HFFc6 (cell line): Measurements from ENCODE around the gene NIPAL3. TPM values are rescaled to one million over a fixed set of nuclear protein-coding genes. Genes with fewer than 3 reads are reported as not detected.

ENCODE experiments used
- DNase-seq: peaks from one replicate; pipeline ENCODE4 v3.0.0-alpha.2; 2018
- H3K27ac Mint-ChIP-seq: 2 replicates; pipeline ENCODE4 v1.8.0; 2020; ENCODE audit warnings: mild to moderate bottlenecking, mixed read lengths
- H3K27me3 Mint-ChIP-seq: 2 replicates; pipeline ENCODE4 v1.8.0; 2021; ENCODE audit warnings: mild to moderate bottlenecking, moderate library complexity, mixed read lengths; ENCODE audit not compliant: insufficient read depth
- H3K36me3 Mint-ChIP-seq: 2 replicates; pipeline ENCODE4 v1.8.0; 2021; ENCODE audit warnings: low read depth, mixed read lengths
- H3K4me1 Mint-ChIP-seq: 2 replicates; pipeline ENCODE4 v1.8.0; 2020; ENCODE audit warnings: low read depth, mixed read lengths
- H3K4me3 Mint-ChIP-seq: 2 replicates; pipeline ENCODE4 v1.8.0; 2020; ENCODE audit warnings: mild to moderate bottlenecking, moderate library complexity, mixed read lengths
- H3K9me3 Mint-ChIP-seq: 2 replicates; pipeline ENCODE4 v1.8.0; 2020; ENCODE audit warnings: mild to moderate bottlenecking, mixed read lengths
- CTCF ChIP-seq: fragments of 200-600 bp; sonication (generic); IDR thresholded peaks from 2 replicates; pipeline ENCODE4 v1.5.0; 2021; ENCODE audit warnings: antibody characterized with exemption, mild to moderate bottlenecking
- total RNA-seq, 6 experiments: library from RNA; stranded (reverse); fragmentation: NEBNext Ultra II Directional; extraction: Animal tissue kit (Norgen Biotek cat#: 25700); gene quantifications; 2 replicates in 1 of 6; 3 replicates in 5 of 6; pipeline ENCODE4 v1.2.3, GENCODE V29; 2021

NIPAL3 gene
- total RNA-seq, 6 experiments from 2014 or later: 97.8 to 164 (median 107) TPM

- TF ChIP-seq CTCF: no peak
- peaks cover 21% of the 10 kb centered on the region for H3K4me1 Mint-ChIP-seq
- DNase-seq: no peak
- H3K4me3 Mint-ChIP-seq: no peak overlapping the region
- no peaks in the 10 kb centered on the region for H3K9me3 Mint-ChIP-seq
- H3K27ac Mint-ChIP-seq: no peak overlapping the region
- peaks cover 16% of the 10 kb centered on the region for H3K36me3 Mint-ChIP-seq
- no peaks in the 10 kb centered on the region for H3K27me3 Mint-ChIP-seq
These were observed 11.8 kb upstream of the NIPAL3 start for GRCh38 chr1:24403806-24404205.

GRCh38 chr1:24406788-24407187, 8.8 kb upstream of the NIPAL3 start:
- no peak for TF ChIP-seq CTCF
- DNase-seq: no peak
- Mint-ChIP-seq H3K4me1 (peaks cover 29% of the 10 kb centered on the region), H3K27ac (no peak overlapping the region), H3K4me3 (no peak overlapping the region), H3K9me3 (no peaks in the 10 kb centered on the region), H3K36me3 (peaks cover 22% of the 10 kb centered on the region), H3K27me3 (no peaks in the 10 kb centered on the region)

GRCh38 chr1:24409535-24409934, 6.1 kb upstream of the NIPAL3 start:
- H3K4me3 Mint-ChIP-seq: peak overlapping the region; percentile 60
- peaks cover 22% of the 10 kb centered on the region for H3K36me3 Mint-ChIP-seq
- H3K4me1 Mint-ChIP-seq: peaks cover 51% of the 10 kb centered on the region
- H3K27me3 Mint-ChIP-seq: no peaks in the 10 kb centered on the region
- peak; percentile 87 for DNase-seq
- no peaks in the 10 kb centered on the region for H3K9me3 Mint-ChIP-seq
- H3K27ac Mint-ChIP-seq: peak overlapping the region; percentile 86
- TF ChIP-seq CTCF: no peak

GRCh38 chr1:24410750-24411149, 4.9 kb upstream of the NIPAL3 start:
- no peak overlapping the region; the same call in 1 of the 2 replicates for H3K4me3 Mint-ChIP-seq
- H3K36me3 Mint-ChIP-seq: peaks cover 22% of the 10 kb centered on the region

GRCh38 chr1:24411963-24412362, 3.6 kb upstream of the NIPAL3 start:
- TF ChIP-seq CTCF: no peak
- H3K27me3 Mint-ChIP-seq: peaks cover 8% of the 10 kb centered on the region
- peak overlapping the region; percentile 93 for H3K27ac Mint-ChIP-seq
- H3K36me3 Mint-ChIP-seq: peaks cover 27% of the 10 kb centered on the region
- peak; percentile 66 for DNase-seq
- no peaks in the 10 kb centered on the region for H3K9me3 Mint-ChIP-seq
- H3K4me1 Mint-ChIP-seq: peaks cover 70% of the 10 kb centered on the region
- H3K4me3 Mint-ChIP-seq: peak overlapping the region; percentile 91

More at GRCh38 chr1:24410750-24411149, 4.9 kb upstream of the NIPAL3 start:
- DNase-seq: no peak
- Mint-ChIP-seq H3K27me3 (peaks cover 6% of the 10 kb centered on the region; the same call in 1 of the 2 replicates), H3K9me3 (no peaks in the 10 kb centered on the region), H3K4me1 (peaks cover 59% of the 10 kb centered on the region), H3K27ac (peak overlapping the region; percentile 93)
- TF ChIP-seq CTCF: no peak

- DNase-seq: no peak
- no peaks in the 10 kb centered on the region for H3K9me3 Mint-ChIP-seq
- H3K27ac Mint-ChIP-seq: peak overlapping the region; percentile 93
- TF ChIP-seq CTCF: no peak
- H3K27me3 Mint-ChIP-seq: peaks cover 8% of the 10 kb centered on the region
- H3K4me1 Mint-ChIP-seq: peaks cover 74% of the 10 kb centered on the region
- H3K4me3 Mint-ChIP-seq: peak overlapping the region; percentile 91
- peaks cover 26% of the 10 kb centered on the region for H3K36me3 Mint-ChIP-seq
These were observed 3.2 kb upstream of the NIPAL3 start for GRCh38 chr1:24412408-24412807.
